Astrocyte of the spinal cord (primary cell): ENCODE results near the gene GDPGP1.
A peak's percentile ranks its signal among the peaks of the same experiment; 100 is the strongest.

ENCODE experiments used
- DNase-seq: peaks from one replicate; pipeline ENCODE4 v3.0.0; 2011; ENCODE audit warnings: low read depth, low spot score
- H3K4me3 ChIP-seq: 2 replicates; pipeline ENCODE4 v1.5.1; 2011; ENCODE audit warnings: low read depth, mild to moderate bottlenecking, low read length, moderate library complexity
- CTCF ChIP-seq: IDR thresholded peaks from 2 replicates; pipeline ENCODE4 v1.5.1; 2012; ENCODE audit warnings: low read depth, mild to moderate bottlenecking, low read length, inconsistent platforms
- in situ Hi-C: cut with HindIII; loops from 2 replicates; pipeline ENCODE4 v1.10.0; 2017; ENCODE audit warnings: low sequenced_read_pairs

The GDPGP1 gene

GRCh38 chr15:90200534-90201129 is 33.4 kb upstream of the GDPGP1 start:
- in situ Hi-C loops, result no loop called here
- TF ChIP-seq CTCF, result no peak
- no peak for DNase-seq
- peak overlapping the region; percentile 74 for H3K4me3 ChIP-seq

- in situ Hi-C loops, result no loop called here
- peak; percentile 40 for DNase-seq
- H3K4me3 ChIP-seq, result peak within 1 kb of the TSS; percentile 74
- TF ChIP-seq CTCF, result no peak
These were observed 32.7 kb upstream of the GDPGP1 start, which contains the start of gene SEMA4B for GRCh38 chr15:90201130-90201943. SEMA4B (plus strand) TSS chr15:90201330; CDS start chr15:90201579, 249 bp downstream.

GRCh38 chr15:90201944-90202375 is 32.0 kb upstream of the GDPGP1 start:
- no peak for TF ChIP-seq CTCF
- no peak for DNase-seq
- H3K4me3 ChIP-seq, result peak overlapping the region; percentile 74
- in situ Hi-C loops, result no loop called here

- H3K4me3 ChIP-seq, result no peak overlapping the region
- in situ Hi-C loops, result no loop called here
- no peak for TF ChIP-seq CTCF
- no peak for DNase-seq
These were observed 31.1 kb upstream of the GDPGP1 start for GRCh38 chr15:90202929-90203328.

- no peak for TF ChIP-seq CTCF
- H3K4me3 ChIP-seq, result no peak overlapping the region
- DNase-seq, result no peak
- in situ Hi-C loops, result no loop called here
These were observed 30.5 kb upstream of the GDPGP1 start for GRCh38 chr15:90203473-90203872.

GRCh38 chr15:90203922-90204321 is 30.1 kb upstream of the GDPGP1 start:
- in situ Hi-C loops, result no loop called here
- peak; percentile 42 for DNase-seq
- H3K4me3 ChIP-seq, result no peak overlapping the region

More at GRCh38 chr15:90203922-90204321, 30.1 kb upstream of the GDPGP1 start:
- TF ChIP-seq CTCF, result no peak
